GM18858 (cell line): Measurements from ENCODE around the gene FRAT2.
A peak's percentile ranks its signal among the peaks of the same experiment; 100 is the strongest.

Experiments used
- ATAC-seq: cut with Tn5 transposase; IDR thresholded peaks from one replicate; pipeline ENCODE4 v1.9.1; 2021; ENCODE audit not compliant: unreplicated experiment

FRAT2 gene

DNA sequence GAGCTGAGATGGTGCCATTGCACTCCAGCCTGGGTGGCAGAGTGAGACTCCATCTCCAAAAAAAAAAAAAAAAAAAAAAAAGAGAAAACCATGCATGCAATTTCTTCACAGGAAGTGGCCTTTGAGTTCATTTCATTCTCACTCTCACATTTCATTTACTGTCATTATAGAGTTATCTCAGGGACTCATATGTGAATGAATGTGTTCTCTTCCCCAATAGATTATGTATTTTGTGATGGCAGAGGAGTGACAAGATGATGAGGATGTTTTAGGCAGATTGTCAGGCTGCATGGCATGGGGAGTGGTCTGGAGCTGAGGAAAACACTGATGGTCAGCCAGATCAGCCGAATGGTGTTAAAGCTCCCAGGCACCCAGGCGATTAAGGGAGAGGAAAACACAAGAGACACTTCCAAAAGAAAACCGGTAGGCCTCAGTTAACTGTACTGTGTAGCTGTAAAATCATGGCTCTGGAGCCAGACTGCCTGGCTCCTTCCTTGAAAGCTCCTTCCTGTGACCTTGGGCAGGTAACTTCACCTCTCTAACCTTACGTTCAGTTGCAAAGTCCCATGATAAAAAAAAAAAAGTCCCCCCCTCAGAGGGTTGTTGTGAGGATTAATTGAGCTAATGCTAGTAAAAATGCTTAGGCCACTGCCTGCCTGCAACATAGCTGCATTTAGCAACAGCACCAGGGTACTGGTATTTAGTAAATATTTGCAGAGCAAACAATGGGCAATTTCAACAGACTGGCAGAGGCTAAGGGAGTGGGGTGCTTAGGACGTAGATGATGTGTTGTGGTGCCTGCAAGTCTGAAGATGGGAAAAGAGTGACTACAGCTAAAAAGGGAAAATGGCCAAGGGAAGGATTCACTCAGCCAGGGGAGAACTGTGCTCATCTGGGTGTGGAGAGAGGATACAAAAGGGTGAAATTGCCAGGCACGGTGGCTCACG lies 6.9 kb downstream of the FRAT2 start:
- no peak for ATAC-seq

DNA sequence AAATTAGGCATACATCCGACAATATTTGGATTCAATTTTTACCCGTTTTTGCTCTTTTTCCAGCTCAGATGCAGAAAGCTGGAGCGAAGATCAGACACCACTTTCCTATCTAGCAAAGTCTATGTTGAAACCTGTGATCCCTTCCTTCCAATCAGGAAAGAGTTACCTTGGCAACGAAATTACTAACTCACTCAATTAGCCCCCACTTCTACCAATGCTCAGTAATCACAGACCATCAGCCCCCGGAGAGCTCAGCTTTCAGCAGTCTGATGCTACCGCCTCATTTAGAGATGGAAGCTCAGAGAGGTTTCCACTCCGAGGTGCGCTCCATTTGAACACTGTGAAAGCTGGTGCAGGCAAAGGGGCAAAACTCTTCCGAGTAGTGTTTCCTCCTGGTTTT lies 8.8 kb downstream of the FRAT2 start:
- no peak for ATAC-seq

DNA sequence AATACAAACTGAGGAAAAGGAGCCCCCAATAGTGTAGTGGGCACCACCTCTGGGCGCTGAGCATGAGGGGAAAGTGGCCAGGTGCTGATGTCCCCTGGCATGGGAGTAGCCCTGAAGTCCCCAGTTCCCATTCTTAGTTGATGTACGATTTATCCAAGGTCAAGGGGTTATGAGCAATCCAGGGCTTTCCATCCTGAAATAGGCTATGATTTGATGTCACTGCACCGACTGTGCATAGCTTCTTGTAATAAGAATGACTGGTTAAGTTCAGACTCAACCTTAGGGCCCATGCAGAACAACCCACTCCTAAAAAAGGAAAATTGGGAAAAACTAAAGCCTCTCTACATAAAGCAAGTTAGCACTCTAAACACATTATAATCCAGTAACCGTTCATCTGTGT lies 11.0 kb downstream of the FRAT2 start:
- no peak for ATAC-seq

DNA sequence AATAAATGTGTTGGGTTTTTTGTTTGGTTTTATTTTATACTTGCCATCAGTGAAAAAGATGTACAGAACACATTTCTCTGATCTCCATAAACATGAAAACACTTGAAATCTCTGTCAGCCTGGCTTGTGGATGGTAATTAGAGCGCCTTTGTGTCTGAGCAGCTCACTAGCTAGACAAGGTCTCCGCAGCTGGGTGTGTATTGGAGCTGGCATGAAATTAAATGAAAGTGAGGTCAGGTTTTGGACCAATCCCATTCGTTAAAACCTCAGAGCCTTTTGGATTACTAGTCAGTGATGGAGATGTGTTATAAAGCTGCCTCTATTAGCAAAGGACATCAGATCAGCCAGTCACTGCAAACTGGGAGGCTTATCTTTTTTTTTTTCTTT lies 12.7 kb downstream of the FRAT2 start:
- no peak for ATAC-seq

DNA sequence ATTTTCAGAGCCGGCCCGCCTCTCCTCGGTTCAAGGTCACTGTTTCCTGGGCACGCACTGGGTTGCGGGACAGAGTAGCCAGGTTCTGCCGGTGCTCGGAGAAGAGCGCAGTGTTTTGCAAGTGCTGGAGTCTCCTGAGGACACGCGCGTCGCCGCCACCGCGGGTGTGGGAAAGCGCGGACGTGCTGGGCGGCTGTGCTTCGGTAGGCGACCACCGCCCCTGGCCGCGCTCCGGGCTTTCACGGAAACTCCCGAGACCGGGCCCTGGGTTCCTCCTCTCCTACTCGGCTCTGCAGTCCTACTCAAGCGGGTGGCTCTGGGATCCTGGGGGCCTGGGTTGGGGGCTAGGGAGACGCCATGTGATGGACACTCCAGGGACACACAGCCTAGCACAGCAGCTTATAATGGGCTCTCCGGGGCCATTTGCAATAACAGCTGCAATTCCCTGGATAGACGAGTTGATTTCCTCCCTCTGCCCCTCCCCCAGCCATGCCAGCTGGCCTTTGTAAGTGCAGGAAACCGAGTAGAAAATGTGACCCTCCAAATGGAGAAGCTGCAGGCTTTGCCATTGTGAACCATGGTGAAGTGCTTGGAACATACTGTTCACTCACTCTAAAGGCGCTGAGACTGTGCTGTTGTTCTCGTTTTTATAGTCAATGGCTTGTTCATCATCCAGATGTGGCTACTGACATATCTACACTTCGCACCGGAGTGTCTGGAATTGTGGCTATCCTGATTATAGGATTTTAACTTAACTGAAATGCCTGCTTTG lies 13.3 kb downstream of the FRAT2 start:
- ATAC-seq, result no peak

DNA sequence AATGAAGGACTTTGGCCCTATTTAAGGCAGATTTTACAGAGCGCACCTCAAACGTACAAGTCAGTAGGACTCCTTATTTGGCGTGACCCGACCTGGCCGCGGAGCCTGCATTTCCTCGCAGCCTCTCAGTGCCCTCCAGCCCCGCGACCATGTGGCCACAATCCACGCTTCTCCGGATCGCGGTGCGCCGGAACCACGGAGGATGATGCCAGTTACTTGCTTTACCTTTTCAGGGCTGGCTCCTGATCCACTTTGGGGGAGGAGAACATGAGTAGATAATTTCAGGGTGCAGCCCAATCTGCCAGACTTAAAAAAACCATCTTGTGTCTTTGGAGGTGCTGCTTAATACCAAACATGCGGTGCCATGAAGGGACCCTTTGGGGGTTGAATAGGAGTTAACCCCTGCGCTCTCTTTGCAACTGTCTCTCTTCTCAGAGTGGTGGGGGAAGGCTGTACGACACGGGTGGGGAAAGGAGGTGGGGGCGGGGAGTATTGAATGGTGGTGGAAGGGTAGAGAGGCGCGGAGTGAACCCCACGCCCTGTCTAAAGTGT lies 14.0 kb downstream of the FRAT2 start:
- ATAC-seq, result no peak

DNA sequence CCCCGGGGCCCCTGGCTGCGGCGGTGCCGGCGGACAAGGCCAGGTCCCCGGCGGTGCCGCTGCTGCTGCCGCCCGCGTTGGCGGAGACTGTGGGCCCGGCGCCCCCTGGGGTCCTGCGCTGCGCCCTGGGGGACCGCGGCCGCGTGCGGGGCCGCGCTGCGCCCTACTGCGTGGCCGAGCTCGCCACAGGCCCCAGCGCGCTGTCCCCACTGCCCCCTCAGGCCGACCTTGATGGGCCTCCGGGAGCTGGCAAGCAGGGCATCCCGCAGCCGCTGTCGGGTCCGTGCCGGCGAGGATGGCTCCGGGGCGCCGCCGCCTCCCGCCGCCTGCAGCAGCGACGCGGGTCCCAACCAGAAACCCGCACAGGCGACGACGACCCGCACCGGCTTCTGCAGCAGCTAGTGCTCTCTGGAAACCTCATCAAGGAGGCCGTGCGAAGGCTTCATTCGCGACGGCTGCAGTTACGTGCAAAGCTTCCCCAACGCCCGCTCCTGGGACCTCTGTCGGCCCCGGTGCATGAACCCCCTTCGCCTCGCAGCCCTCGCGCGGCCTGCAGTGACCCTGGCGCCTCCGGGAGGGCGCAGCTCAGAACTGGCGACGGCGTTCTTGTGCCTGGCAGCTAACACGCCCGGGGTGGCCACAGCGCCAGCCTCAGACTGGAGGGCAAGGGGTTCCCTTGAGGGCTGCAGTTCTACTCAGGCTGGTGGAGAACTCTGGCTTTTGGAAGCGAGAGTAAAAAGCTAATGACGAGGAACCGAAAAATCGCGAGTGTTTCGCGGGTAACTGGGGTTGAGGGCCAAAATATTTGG lies 14.7 kb downstream of the FRAT2 start:
- ATAC-seq, result peak; percentile 26

DNA sequence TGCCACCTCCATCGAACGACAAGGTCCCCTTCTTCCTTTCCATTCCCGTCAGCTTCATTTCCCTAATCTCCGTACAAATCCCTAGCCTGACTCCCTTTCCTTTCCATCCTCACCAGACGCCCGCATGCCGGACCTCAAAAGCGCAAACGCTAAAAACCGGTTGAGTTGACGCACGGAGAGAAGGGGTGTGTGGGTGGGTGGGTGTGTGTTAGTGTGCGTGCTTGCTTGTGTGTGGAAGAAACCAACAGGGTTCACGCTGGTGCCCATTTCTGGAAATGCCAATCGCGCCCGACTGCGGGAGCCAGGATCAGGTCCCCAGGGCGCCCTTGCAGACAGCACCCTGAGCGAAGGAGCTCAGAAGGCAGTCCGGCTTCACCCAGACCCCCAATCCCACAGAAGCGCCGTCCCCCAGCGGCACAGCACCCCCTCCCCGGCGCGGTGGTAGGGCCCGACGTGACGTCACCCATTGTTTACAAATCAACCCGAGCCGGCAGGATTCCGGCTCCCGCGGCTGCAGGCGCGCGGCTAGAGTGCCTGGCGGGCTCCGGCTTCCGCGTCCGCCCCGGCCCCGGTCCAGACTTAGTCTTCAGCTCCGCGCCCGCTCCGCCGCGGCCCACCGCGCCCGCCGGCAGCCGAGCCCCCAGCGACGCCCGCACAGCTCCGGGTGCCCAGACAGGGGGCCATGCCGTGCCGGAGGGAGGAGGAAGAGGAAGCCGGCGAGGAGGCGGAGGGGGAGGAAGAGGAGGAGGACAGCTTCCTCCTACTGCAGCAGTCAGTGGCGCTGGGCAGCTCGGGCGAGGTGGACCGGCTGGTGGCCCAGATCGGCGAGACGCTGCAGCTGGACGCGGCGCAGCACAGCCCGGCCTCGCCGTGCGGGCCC lies 15.5 kb downstream of the FRAT2 start, which contains the start of gene FRAT1:
Gene FRAT1, plus strand, starts transcription at position 500 of the 880 bp plus-strand sequence. Its CDS starts 183 bp downstream, at position 683.
- peak; percentile 54 for ATAC-seq

DNA sequence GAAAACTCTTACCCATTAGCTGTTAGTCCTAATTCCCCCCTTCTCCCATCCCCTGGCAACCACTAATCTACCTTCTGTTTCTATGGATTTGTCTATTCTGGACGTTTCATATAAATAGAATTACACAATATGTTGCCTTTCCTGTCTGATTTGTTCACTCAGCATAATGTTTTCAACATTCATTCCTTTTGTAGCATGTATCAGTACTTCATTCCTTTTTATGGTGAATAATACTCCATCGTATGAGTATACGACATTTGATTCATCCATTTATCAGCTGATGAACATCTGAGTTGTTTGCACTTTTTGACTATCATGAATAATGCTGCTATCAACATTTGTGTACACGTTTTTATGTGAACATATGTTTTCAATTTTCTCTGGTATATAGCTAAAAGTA lies 19.9 kb downstream of the FRAT2 start:
- ATAC-seq, result no peak

DNA sequence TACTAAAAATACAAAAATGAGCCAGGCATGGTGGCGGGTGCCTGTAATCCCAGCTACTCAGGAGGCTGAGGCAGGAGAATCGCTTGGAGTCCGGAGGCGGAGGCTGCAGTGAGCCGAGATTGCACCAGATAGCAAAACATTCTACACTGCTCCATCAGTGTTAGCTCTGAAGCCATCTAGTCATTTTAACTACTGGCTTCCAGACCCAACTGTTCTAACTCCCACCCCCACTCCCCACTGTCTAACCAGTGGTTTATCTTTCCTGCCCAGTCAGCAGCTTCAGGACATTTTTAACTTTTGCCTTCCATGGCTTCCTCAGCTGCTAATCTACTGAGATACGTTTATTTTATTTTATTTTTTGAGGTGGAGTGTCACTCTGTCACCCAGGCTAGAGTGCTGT lies 21.6 kb downstream of the FRAT2 start:
- ATAC-seq, result no peak

DNA sequence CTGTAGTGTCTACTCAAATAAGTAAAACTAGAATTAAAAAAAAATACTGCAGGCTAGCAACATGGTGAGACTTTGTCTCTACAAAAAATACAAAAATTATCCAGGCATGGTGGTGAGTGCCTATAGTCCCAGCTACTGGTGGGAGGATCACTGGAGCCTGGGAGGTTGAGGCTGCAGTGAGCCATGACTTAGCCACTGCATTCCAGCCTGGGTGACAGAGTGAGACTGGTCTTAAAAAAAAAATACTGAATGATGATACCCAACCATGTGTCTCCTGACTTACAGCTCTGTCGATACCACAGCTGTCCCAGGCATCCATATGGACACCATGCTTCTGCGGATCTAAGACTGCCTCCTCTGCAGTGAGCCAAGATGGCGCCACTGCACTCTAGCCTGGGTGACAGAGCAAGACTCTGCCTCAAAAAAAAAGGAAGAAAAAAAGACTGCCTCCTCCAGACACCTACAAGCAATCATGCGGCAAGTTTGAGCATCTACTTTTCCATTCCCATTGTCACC lies 23.4 kb downstream of the FRAT2 start:
- no peak for ATAC-seq

DNA sequence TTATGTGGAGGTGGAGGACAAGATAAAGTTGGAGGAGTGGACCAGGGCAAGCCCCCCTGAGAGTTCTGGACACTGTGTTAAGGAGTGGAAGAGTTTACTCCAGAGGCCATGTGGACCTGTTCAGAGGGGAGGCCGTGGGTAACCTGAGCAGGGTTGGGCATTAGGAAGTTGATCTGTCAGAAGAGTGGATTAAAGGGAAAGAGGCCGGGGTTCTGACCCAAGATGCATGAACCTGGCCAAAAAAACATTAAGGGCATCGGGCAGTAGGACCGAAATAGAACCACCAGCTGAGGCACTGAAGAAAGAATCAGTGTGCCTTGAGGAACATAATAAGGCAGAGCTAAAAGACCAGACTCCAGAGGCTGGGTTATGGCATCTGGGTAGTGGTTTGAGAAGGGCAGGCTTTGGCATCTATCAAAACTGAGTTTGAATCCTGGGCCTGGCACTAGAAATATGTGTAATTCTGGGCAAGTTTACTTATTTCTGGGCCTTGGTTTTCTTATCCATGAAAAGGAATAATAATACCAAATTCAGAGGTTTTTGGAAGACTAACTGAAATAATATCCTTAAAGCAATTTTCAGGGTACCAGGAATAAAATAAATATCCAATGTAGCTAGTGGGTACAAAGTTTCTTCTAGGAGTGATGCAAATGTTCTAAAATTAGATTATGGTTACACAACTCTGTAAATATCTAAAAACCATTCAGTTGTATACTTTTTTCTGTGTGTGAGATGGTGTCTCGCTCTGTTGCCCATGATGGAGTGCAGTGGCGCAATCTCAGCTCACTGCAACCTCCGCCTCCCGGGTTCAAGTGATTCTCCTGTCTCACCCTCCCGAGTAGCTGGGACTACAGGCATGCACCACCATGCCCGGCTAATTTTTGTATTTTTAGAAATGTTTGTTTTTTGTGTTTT lies 26.4 kb downstream of the FRAT2 start:
- ATAC-seq, result no peak

DNA sequence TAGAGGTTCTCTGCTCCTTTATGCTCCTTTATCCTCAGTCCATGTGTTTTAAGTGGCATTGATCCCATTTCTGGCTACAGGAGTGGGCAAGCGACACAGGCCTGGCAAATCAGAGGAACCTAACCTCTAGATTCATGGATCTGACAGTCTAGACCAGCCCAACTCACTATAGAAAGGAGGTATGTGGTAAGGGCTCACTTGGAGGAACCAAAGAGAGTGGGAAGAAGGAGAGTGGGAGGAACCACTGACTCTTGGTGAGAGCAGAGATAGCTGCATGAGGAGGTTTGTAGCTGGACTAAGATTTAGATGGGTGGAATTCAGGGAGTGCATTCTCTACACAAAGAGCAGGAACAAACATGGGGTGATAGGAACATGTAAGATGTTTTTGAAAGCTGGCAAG lies 27.1 kb downstream of the FRAT2 start:
- ATAC-seq, result no peak

DNA sequence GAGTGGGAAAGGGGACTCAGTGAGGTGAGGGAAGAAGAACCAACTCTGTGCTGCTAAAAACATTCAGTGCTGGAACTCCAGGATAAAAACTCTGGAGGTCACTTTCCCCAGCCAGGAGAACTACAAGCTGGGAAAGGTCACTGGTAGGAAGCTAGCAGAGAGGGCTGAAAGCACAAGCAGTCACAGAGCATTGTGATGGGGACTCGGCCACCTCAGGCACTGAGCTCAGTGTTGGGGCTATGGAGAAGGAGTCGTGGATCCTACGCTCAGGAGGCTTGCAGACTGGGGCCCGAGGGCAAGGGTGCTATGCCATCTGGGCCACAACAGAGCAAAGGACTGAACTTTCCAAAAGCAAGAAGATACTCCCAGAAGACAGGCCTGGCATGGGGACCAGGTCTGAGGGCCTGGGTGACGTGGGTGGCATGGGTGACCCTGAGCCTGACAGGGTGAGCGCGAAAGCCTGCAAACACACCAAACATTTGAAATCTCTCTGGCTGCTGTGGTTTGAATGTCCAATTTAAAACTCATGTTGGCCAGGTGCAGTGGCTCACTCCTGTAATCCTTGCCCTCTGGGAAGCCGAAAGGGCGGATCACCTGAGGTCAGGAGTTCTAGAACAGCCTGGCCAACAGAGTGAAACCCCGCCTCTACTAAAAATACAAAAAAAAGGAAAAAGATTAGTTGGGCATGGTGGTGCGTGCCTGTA lies 32.3 kb downstream of the FRAT2 start:
- no peak for ATAC-seq

DNA sequence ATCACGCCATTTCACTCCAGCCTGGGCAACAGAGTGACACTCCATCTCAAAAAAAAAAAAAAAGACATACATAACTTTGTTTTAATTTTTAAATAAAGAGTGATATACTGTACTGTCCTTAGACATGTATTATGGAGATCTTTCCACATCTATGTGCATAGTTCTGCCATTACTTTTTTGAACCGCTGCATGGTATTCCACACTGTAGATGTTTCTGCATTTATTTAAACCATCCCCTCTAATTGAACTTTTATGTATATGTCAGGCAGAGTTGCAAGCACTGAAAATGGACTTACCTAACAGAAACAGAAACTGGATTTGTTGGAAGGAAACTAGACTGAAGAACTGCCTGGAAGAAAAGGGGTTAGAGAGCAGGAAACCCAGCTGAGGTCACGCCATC lies 33.5 kb downstream of the FRAT2 start:
- no peak for ATAC-seq

DNA sequence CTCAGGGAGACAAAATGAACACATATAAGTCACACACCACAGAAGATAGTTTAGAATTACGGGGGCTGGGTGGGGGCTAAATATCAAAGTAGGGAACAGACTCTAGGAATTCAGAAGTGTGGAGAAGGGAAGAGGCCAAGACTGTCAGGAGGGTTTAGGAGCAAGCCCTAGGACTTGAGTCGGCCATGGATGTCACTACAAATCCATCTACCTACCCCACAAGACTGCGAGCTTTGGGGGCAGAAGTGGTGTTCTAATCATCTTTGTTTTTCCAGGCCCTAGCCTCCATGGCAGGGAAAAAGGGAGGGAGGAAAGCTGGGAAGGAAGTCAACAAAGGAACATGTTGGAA lies 36.3 kb downstream of the FRAT2 start:
- no peak for ATAC-seq

DNA sequence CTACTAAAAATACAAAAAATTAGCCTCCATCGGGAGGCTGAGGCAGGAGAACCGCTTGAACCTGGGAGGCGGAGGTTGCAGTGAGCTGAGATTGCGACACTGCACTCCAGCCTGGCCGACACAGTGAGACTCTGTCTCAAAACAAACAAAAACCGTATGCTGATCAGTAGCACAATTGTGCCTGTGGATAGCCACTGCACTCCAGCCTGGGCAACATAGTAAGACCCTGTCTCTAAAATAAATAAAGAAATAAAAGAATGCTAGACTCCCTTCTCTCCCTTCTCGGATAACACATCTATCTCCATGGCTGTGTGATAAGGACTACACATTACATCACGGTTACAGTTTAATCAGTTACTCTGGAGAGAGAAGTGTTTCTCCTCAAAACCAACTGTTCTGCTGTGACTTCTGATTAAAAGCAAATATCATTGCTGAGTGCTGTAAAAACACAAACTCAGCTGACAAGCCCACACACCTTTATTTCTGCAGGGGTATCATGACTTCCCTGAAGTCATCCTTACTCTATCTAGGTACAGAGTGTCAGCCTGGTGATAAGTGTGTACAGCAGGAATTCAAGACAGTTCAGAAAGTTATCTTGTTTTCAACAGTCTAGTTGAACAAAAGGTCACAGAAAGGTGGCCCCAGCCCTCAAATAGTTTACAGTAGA lies 36.8 kb downstream of the FRAT2 start:
- ATAC-seq, result no peak

DNA sequence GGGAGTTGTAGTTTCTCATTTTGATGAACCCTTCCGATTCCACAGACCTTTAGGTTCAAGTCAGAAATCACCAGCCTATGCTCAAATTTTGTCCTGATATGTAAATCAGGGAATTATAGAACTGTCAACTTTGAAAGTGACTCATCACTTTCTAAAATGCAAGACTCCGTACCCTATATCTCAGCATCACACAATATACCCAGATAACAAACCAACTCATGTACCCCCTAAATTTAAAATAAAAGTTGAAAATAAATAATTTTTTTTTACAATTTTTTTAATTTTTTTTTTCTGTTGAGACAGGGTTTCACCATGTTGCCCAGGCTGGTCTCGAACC lies 41.7 kb downstream of the FRAT2 start:
- no peak for ATAC-seq
